ENCODE measurements around the gene RERE.

The RERE gene

DNA sequence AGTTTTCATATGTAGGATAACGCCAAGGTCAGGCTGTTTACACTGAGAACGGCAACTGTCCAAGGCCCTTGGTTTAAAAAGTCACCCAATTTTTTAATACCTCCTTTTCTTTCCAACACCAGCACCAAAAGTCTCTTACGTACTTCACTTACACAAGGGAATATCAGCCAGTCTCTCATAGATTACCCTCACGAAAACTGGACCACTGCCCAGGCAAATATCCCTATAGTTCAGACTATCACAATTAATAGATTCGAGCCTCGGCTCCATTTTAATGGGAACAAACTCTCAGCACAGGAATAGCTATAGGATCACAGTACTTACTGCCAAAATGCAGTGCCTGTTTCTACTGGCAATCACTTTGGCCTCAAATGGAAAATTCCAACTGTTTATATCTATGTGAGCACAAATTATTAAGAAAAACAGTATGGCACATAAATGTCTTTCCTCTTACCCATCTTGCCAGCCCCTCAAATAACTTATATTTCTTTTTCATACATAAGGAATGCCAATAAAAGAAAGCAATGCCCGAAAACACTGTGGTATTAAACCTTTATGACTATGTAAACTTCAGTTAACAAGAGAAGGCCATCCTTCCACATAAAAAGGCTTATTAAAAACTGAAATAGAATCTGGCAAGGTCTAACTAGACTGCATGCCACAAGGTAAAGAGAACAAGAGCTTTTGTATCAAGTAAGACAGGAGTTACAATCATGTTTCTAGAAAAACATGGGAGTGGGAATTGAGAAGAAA is 401.7 kb downstream of the RERE start:
- no peak for FAIRE-seq

DNA sequence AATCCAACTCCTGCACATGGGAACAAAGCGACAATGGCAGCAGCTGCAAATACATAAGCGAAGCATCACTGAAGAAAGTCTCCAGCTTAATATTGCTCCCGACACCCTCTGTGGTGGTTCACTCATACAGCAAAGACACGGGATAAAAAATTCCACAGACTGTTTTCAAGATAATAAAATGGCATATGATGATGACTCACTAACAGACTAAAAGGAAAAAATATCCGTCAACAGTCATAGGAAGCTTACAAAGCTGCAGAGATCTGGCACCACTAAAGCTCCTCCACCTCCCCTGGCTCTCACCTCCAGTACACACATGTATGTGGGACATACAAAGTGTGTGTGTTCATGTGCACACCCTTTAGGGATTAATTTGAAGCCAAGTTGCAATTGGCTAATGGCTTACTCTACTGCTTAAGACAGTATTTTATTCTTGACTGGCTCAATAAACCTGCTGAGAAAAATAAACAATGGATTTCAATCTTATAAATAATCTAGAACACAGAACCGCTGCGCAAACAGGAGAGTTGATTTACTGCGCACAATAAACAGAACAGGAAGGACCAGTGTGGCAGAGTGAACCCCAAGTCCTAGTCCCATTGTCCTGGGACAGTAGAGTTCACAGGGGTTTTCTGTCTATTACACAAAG is 405.1 kb downstream of the RERE start:
- peak; percentile 24 for FAIRE-seq

DNA sequence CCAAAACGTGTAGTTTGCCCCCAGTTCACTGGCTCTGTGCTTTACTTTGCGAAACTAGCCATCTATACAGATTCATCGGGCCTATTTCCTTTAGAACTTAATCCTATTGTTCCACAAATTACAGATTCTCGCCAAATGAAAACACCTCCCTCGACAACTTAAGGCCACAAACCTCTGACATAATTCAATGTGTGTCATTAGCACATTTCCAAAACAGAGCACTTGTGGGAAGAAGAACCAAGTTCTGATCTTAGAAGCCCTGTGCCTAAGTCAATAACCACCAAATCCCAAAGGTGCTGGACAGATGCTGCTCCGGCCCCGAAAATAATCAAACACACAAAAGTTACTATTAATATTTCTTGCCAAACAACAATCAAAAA is 405.6 kb downstream of the RERE start:
- FAIRE-seq, result no peak

DNA sequence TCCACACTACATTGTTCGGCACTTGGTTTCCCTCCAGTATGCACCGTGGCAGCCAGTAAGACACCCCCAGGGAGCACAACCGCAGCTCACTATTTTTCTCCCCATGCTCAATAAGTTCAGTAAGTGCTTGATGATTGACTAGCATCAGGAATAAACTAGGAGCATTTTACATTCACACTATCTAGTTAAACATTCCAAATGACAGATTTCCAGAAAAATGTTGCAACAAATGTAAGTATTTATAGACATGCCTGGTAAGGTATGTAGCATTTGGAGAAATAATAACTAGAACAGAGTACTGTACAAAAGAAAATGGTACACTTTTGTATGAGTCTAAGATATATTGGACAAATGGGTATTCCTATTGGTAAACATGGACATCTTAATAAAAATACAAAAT is 406.6 kb downstream of the RERE start:
- FAIRE-seq, result no peak

DNA sequence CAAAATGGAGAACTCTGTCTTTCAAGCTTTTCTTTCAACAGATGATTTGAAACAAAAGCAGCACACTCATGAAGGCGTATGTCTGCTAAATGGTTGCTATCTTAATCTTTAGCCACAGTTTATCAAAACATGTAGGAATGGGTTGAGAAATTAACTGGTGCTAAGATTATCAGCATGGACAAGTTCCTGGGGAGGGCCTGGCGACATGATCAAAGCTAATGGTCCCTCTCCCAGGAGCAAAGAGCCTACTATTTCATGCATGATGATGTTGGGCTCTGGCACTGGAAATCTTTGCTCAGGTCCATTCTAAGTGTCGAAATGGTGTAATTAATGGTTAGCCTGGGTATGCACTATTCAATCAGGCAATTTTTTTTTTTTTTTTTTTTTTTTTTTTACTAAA is 407.8 kb downstream of the RERE start:
- no peak for FAIRE-seq

DNA sequence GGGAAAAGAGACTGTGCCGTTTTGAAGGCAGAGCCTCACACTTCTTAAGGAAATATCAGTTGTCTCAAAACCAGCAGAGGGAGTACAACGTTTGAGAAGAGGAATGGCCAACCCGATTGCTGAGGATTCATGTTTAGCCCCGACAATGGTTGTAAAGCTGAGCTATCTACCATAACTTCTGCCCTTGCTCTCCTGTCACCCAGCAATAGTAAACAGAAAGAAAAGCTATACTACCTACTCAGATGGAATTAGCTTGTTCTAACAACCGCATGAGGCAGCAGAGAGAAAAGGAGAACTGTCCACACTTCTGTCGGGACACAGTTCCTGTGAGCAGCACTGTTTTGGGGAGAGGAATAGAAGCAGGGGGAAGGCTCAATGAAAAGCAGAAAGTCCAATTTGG is 408.3 kb downstream of the RERE start:
- FAIRE-seq, result no peak

DNA sequence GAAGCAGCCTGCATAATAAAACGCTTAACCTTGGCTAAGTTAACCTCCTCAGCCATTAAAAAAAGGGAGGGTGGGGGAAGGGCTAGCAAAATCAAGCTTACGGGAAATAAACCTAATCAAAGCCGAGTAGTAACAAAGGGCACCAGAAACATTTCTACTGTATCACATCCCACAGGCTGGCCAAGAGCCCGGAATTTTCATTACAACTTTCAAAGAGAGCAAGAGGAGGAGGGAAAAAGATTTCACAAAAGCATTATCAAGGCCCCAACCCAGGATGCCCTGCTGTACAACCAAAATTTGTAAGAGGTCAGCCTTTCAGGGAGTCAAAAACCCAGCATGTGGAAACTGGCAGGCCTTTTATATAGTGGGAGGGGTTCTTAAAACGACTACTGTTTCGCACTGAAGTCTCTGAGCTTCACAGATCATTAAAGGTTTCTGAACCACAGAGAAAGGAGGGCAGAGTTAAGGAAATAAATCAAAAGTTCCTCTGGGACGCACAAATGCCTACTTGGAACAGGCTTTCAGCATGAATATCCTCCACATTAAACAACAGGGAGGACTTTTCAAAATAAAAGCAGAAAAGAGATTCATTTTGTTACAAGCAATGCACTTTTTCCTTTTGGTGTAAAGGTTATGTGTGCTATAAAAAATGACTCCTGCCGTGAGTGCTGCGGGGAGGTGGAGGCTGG is 409.1 kb downstream of the RERE start:
- no peak for FAIRE-seq

DNA sequence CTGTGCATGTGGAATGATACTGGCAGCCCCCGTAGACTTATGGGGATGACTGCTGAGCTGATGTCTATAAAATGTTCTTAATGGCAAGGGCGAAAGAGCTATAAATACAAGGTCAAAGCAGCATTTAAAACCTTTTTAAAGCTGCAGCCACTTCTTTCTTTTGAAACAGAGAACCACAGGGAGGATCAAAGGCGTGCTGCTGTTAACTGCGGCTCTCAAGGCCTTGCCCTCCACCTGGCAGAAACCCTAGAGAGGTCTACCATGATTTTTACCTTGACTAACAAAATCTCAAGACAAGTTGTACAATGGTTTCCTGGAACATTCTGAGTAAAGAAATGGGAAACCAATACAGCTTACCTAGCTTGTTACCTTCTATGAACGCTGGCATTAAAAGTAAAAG is 409.8 kb downstream of the RERE start:
- FAIRE-seq, result no peak

DNA sequence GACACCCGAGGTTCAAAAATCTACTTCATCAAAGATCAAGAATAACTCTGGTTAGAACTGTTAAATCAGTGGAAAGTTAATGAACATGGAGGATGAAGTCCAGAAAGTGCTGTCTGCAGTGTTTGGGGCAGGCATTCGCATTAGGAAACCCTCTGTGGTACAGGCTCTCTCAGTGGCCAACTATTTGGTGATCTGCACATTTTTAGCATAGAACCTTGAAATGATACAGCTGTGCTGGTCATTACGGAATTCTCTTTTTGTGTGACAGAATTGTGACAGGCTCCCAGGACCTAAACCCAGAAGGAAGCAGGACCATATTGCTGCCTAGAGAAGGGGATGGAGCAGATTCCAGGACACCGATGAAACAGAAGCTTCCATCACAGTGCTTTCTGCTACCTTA is 410.5 kb downstream of the RERE start:
- no peak for FAIRE-seq

DNA sequence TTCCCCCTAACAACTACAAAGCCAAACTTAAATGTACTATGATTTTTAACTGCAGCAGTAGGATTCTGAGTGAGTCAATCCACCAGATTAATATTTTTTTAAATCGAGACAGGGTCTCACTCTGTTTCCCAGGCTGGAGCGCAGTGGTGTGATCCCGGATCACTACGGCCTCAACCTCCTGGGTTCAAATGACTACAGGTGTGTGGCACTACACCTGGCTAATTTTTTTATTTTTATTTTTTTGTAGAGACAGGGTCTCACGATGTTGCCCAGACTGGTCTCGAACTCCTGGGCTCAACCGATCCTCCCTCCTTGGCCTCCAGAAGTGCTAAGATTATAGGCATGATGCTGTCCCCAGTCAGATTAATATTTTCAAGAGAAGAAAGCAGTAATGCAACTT is 411.4 kb downstream of the RERE start:
- FAIRE-seq, result no peak

DNA sequence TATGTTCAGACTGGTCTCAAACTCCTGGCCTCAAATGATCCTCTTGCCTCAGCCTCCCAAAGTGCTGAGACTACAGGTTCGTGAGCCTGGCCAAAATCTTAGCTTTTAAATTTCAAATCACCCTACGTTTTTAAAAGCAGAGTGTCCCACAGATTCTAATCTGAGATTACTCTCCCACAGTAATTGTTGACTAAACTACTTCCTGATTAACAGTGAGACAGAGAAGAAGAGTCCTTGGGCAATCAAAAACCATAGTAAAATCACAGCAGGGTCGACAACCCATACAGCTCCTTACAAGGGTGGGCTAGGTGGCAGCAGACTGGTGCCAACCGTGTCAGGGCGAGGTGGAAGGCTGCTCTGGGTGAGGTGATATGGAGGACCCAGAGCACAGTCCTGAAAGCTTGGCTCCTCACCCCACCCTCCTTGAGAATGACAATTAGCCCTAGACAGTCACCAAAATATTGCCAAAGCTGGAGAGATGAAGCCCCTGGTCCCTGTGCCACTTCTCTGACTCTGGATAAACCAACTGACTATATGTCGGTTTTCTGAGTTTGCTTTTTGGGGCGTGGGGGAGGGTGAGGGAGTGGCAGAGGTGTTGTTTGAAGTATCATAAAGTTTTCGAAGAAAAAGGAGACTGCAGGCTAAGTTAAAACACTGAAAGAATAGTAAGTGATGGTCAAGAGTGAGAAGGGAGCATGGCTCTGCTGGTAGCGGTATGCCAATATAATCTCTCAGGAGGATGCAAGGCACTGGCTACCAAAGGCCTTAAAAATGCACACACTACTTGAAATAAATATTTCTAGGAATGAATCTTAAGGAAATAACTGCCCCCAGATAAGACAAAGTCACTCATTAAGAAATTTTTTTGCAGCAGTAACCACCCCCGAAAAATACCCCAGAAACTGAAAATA is 412.7 kb downstream of the RERE start:
- no peak for FAIRE-seq

DNA sequence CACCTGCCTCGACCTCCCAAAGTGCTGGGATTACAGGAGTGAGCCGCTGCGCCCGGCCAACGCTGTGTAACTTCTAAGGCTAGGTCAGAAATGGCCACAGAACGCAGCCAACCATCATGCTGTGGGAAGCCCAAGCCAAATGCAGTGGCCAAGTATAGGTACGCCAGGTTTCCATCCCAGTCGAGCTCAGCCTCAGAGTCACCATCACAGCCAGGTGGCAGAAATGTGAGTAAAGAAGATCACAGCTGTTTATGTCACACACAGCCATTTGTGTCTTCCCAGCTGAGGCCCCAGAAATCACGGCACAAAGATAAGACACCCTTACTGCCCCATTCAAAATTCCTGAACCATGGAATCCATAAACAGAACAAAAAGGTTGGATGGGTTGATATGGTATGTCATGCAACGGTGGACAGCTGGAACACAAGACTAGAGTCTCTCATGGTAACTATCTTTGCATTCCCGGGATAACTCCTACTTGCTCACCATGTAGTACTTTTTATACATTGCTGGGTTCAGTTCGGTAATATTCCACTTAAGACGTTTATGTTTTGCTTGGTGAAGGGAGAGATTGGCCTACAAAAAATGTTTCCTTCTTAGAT is 415.2 kb downstream of the RERE start:
- FAIRE-seq, result no peak

DNA sequence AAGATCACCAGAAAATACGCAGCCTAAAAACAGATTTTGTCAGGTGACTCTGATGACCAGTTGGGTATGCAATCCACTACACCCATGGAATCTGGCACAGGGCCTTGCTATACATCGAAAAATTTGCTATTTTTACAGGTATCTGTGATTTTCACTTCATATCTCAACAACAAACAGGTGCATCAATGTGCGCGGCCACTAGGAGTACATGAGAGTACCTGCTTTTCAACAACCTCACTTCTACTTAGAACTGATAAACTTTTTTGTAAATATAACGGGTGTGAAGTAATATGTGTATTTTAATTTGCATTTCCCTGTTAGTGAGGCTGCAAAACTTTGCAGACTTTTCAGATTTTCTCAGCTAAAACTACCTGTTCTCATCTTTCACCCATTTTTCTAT is 418.8 kb downstream of the RERE start:
- FAIRE-seq, result no peak

DNA sequence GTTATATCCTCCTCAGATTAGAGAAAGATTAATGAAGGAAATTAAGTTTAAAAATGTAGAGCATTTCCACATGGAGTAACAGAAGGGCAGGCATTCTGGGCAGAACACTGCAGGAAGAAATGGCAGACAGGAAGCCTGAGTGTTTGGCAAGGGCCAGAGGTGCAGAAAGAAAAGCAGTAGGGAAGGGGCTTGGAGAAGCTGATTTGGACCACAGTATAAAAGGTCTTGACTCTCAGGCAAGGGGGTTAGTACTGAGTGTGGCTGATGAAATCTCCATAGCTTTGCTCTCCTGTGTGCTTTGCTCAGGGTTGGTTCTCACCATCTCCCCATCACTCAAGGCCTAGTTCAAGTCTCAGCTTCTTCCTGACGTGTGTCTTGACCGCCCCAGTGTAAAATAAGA is 419.4 kb downstream of the RERE start:
- FAIRE-seq, result no peak

DNA sequence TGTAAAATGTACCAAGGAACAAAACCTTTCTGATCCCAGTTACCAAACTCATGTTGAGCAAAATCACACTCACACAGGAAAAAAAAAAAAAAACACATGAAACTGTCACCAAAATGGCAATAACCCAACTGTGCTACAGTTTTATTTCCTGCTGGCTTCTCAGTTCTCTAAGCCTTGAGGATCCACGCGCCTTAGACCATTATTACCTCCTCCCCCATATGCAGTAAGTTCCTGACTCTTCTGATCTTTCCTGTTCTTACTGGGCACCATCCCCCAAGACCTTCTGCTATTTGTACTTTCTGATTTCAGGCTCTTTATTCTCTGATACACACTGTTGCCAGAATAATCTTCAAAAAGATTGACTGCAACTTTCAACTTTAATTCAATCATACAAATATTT is 419.9 kb downstream of the RERE start:
- no peak for FAIRE-seq

DNA sequence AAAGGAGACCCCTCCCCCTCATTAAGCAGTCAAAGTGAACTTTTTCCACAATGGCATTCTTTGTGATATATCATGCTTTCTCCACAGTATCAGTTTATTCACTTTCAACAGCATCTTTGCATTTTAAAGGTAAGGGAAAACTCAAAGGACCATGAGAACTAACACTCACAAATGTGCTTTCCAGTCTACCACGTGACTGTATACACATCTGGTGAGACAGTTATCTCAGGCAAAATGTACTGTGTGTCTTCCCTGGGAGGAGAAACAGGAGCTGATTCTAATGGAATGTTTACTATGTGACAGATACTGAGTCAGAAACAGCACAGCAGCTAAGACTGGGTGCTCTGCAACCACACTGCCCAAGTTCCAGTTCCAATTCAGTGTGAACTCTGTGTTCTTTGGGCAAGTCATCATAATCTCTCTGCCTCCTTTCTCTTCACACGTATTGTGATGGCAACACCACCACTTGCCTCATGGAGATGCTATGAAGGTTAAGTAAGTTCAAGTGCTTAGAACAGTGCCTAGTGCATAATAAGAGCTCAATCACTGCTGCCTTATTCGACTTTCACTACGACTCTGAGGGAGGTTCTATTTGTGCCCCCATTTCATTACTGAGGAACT is 420.5 kb downstream of the RERE start:
- FAIRE-seq, result no peak

DNA sequence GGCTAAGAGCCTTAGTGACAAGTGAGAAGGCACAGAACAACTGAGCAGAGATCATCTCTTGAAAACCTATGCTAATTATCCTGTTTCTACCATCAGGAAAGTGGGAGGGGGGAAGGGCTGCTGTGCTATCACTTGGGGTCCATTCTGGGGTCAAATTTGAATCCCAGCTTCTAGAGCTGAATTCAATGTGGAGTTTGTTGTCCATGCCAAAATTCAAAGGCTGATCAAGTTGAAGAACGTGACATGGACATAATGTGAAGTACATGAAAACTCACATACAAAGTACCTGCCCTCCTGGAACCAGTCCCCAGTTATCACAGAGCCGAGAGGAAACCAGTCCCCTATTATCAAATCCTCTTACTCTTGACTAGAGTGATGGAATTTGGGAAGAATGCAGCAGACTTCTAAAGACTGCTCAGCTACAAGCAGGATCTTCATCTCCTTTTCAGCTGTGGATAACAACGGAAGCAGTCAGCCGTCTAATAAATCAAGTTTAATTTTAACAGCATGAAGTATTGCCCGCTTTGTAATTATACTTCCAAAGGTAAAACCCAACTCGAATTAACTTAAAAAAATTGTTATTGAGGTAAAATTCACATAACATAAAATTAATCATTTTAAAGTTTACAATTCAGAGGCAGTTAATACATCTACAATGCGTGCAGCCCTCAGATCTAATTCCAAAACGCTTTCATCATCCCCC is 421.2 kb downstream of the RERE start:
- no peak for FAIRE-seq

DNA sequence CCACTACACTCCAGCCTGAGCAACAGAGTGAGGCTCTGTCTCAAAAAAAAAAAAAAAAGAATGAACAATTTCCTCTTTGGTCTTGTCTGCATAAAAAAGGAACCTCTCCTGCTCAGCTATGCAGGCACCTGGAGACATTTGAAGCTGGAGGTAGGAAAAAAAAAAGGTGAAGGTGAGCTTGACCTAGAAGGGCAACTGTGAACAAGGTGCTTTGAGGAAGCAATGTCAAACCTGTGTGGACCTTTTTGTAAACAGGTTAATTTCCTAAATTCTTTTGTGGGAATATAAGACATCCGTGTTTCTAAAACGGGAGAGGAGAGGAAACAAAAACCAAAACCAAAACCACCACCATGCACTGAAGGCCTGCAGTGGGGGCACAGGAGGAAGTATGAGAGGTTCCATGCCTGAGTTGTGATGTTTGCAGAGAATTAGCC is 422.0 kb downstream of the RERE start:
- FAIRE-seq, result no peak

DNA sequence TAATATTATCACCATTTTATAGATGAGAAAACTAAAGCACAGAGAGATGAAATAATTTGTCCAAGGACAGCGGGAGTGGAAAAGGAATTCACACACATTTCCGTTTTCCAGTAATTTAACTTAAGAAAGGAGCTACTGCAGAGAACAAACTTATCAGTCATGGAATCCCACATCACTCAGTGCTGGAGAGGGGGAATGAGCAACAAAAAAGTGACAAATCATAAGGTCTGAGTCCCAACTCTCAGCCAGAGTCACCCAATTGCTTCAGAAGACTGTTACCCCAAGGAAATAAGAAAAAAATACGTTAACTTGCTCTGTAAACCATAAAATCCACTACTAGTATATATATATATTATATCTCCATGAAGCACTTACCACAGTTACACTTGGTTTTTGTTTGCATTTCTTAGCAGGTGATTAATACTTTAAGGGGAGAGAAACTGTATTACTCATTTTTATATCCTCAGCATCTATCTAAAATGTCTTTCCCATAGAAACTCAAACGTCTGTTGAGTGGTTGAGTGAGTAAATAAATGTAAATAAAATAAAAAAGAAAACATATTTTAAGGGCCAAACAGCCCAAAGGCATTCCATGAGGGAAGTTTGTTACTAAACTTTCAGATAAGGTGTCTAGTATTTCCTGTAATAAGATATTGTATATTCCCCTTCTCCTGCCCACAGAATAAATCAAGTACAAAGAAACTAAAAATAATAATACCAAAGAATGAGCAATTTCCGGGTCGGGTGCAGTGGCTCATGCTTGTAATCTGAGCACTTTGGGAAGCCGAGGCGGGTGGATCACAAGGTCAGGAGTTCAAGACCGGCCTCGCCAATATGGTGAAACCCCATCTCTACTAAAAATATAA is 422.8 kb downstream of the RERE start:
- FAIRE-seq, result no peak

DNA sequence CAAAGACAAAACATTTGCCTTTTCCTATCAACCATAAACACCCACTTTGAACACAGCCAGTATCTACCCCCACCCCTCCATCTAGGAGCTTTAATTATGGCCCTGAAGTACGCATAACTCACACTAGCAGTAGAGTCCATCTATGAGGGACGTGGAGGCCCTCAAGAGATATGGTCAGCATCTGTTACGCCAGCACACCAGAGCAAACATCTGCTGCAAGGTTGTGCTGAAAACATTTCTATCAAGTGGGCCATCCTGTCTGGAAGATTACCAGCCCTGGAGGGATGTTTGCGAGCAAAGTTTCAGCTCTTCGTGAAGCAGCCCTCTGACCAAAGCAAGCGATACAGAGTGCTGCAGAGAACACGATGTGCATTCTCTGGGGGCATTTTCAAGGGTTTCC is 424.9 kb downstream of the RERE start:
- FAIRE-seq, result no peak

DNA sequence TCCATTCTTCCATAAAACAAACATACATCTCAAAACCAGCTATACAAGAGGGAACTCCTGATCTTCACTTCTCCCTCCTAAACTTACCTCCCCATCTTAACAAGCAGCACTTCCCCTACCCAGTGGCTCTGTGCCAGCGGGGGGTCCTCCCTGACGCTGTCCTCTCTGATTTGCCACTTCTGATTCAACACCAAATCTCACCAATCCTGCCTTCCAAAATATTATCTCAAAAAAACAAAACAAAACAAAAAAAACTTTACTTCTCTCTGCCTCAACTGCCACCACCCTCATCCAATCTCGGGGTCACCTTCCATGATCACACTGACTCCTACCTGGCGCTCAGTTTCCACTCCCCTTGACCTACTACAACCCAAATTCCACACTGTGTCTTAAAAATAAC is 426.7 kb downstream of the RERE start:
- FAIRE-seq, result no peak

All from colon (tissue), 2 donors.